Astrocyte (in vitro differentiated cells and primary cell): Measurements from ENCODE around the gene PTPRM. TPM values are rescaled to one million over a fixed set of nuclear protein-coding genes. Genes with fewer than 3 reads are reported as not detected.

ENCODE experiments used
- DNase-seq: peaks from one replicate; pipeline ENCODE4 v3.0.0-alpha.2; 2010; ENCODE audit warnings: low read depth
- FAIRE-seq: peaks from 2 replicates; lab custom pipeline; 2011; peaks lifted over from hg19 to GRCh38; lab: Jason Lieb, UNC
- H2AFZ ChIP-seq: 2 replicates; pipeline ENCODE4 v1.6.0; 2012; ENCODE audit warnings: low read depth, low read length, inconsistent platforms
- H3K27ac ChIP-seq: 2 replicates; pipeline ENCODE4 v1.5.1; 2011; ENCODE audit warnings: low read depth, low read length, inconsistent platforms
- H3K27me3 ChIP-seq: 2 replicates; pipeline ENCODE4 v1.6.0; 2011; ENCODE audit warnings: low read length, inconsistent platforms; ENCODE audit not compliant: insufficient read depth
- H3K36me3 ChIP-seq: 2 replicates; pipeline ENCODE4 v1.5.1; 2011; ENCODE audit warnings: low read length, inconsistent platforms; ENCODE audit not compliant: insufficient read depth
- H3K4me1 ChIP-seq: 2 replicates; pipeline ENCODE4 v1.5.1; 2011; ENCODE audit warnings: low read length, inconsistent platforms; ENCODE audit not compliant: insufficient read depth
- H3K4me2 ChIP-seq: 2 replicates; pipeline ENCODE4 v1.6.0; 2012; ENCODE audit warnings: low read length, inconsistent platforms
- H3K4me3 ChIP-seq: 2 replicates; pipeline ENCODE4 v1.5.1; 2011; ENCODE audit warnings: low read depth, mild to moderate bottlenecking, low read length, inconsistent platforms; ENCODE audit not compliant: insufficient read depth
- H3K79me2 ChIP-seq: 2 replicates; pipeline ENCODE4 v1.6.0; 2012; ENCODE audit warnings: mild to moderate bottlenecking, low read length, inconsistent platforms; ENCODE audit not compliant: insufficient read depth
- H3K9ac ChIP-seq: 2 replicates; pipeline ENCODE4 v1.6.0; 2012; ENCODE audit warnings: mild to moderate bottlenecking, low read length, inconsistent platforms
- H3K9me3 ChIP-seq: 2 replicates; pipeline ENCODE4 v1.5.1; 2012; ENCODE audit warnings: low read depth, mild to moderate bottlenecking, low read length, inconsistent platforms; ENCODE audit not compliant: insufficient read depth
- H4K20me1 ChIP-seq: 2 replicates; pipeline ENCODE4 v1.6.0; 2012; ENCODE audit warnings: low read length, inconsistent platforms; ENCODE audit not compliant: insufficient read depth
- H3K27ac Mint-ChIP-seq: one replicate; pipeline ENCODE4 v1.8.0; 2021; ENCODE audit warnings: mild to moderate bottlenecking, mixed read lengths; ENCODE audit not compliant: unreplicated experiment
- H3K27me3 Mint-ChIP-seq: one replicate; pipeline ENCODE4 v1.8.0; 2021; ENCODE audit warnings: low read depth, mixed read lengths; ENCODE audit not compliant: unreplicated experiment
- H3K36me3 Mint-ChIP-seq: one replicate; pipeline ENCODE4 v1.8.0; 2021; ENCODE audit warnings: low read depth, mixed read lengths; ENCODE audit not compliant: unreplicated experiment
- H3K4me1 Mint-ChIP-seq: one replicate; pipeline ENCODE4 v1.8.0; 2021; ENCODE audit warnings: low read depth, mixed read lengths; ENCODE audit not compliant: unreplicated experiment
- H3K4me3 Mint-ChIP-seq: one replicate; pipeline ENCODE4 v1.8.0; 2021; ENCODE audit warnings: mild to moderate bottlenecking, moderate library complexity, mixed read lengths; ENCODE audit not compliant: unreplicated experiment
- H3K9me3 Mint-ChIP-seq: one replicate; pipeline ENCODE4 v1.8.0; 2021; ENCODE audit warnings: mild to moderate bottlenecking, mixed read lengths; ENCODE audit not compliant: unreplicated experiment
- EZH2 ChIP-seq: IDR thresholded peaks from 2 replicates; pipeline ENCODE4 v1.6.1; 2012; ENCODE audit warnings: mild to moderate bottlenecking, low read length, inconsistent platforms; ENCODE audit not compliant: insufficient read depth
- total RNA-seq: library from RNA; stranded (reverse); gene quantifications from 2 replicates; pipeline ENCODE4 v1.2.1, GENCODE V29; 2021
- TF ChIP-seq, protein P1 (sequence below): IDR thresholded peaks from 2 replicates; pipeline ENCODE4 v1.5.1; 2011; ENCODE audit warnings: low read depth, mild to moderate bottlenecking, inconsistent platforms, low read length, moderate library complexity; ENCODE audit not compliant: insufficient read depth

PTPRM gene
- total RNA-seq, 1 donor from 2014 or later: 59.6 TPM

DNA sequence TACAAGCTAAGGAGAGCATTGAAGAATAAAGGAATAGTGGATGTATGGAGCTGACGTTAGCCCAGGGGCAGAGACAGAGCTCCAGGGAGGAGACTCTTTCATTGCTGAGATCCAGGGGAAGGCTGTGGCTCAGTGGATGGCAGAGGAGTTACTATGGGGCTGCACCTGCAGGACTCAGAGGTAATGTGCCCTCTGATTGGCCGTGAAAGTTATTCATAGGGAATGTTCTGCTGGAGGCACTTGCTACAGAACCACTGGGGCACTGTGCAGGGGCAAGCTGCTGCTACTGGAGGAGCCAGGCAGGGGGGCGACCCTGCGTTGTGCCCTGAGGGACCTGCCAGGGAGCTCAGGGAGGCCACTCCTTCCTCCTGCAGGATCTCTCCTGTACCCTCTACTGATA lies 199.2 kb downstream of the PTPRM start:
- Mint-ChIP-seq H3K36me3 (no peaks in the 10 kb centered on the region), H3K27me3 (no peaks in the 10 kb centered on the region), H3K4me3 (no peak overlapping the region), H3K27ac (no peak overlapping the region), H3K9me3 (no peaks in the 10 kb centered on the region), H3K4me1 (peaks cover 12% of the 10 kb centered on the region)
- H3K4me3 ChIP-seq: no peak overlapping the region
- H3K9me3 ChIP-seq: no peaks in the 10 kb centered on the region
- DNase-seq: no peak
- H3K4me2 ChIP-seq: no peak overlapping the region
- H3K27ac ChIP-seq: no peak overlapping the region
- no peak overlapping the region for H2AFZ ChIP-seq
- no peak for FAIRE-seq
- TF ChIP-seq, protein P1, sequence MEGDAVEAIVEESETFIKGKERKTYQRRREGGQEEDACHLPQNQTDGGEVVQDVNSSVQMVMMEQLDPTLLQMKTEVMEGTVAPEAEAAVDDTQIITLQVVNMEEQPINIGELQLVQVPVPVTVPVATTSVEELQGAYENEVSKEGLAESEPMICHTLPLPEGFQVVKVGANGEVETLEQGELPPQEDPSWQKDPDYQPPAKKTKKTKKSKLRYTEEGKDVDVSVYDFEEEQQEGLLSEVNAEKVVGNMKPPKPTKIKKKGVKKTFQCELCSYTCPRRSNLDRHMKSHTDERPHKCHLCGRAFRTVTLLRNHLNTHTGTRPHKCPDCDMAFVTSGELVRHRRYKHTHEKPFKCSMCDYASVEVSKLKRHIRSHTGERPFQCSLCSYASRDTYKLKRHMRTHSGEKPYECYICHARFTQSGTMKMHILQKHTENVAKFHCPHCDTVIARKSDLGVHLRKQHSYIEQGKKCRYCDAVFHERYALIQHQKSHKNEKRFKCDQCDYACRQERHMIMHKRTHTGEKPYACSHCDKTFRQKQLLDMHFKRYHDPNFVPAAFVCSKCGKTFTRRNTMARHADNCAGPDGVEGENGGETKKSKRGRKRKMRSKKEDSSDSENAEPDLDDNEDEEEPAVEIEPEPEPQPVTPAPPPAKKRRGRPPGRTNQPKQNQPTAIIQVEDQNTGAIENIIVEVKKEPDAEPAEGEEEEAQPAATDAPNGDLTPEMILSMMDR: no peak
- no peak for TF ChIP-seq EZH2
- H3K36me3 ChIP-seq: no peaks in the 10 kb centered on the region
- peaks cover 3% of the 10 kb centered on the region for H3K79me2 ChIP-seq
- no peaks in the 10 kb centered on the region for H3K27me3 ChIP-seq
- peaks cover 12% of the 10 kb centered on the region for H4K20me1 ChIP-seq
- H3K4me1 ChIP-seq: peaks cover 8% of the 10 kb centered on the region
- no peak overlapping the region for H3K9ac ChIP-seq

DNA sequence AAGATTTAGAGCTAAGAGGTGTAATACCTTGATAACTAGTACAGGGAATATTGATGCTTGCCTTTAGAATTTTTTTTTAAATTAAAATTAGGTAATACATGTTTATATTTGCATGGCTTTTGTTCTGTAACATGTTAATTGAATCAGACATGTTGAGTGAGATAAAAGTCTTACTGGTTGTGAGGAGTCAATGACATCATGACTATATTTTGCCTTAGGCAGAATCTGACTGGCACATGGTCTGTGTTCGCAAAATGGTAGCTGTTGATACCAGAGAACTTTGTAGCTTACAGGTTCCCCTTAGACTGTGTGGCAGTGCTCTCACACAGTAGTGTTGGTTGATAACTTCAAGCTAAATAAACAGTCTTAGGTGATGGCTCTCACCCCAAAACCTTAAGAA lies 199.7 kb downstream of the PTPRM start:
- Histone ChIP-seq H3K79me2 (peaks cover 3% of the 10 kb centered on the region), H3K27ac (no peak overlapping the region), H3K36me3 (no peaks in the 10 kb centered on the region), H2AFZ (no peak overlapping the region), H3K9ac (no peak overlapping the region), H3K4me3 (no peak overlapping the region), H3K4me1 (peaks cover 5% of the 10 kb centered on the region), H4K20me1 (peaks cover 14% of the 10 kb centered on the region), H3K4me2 (no peak overlapping the region), H3K27me3 (no peaks in the 10 kb centered on the region), H3K9me3 (no peaks in the 10 kb centered on the region)
- Mint-ChIP-seq H3K36me3 (no peaks in the 10 kb centered on the region), H3K4me3 (no peak overlapping the region), H3K4me1 (peaks cover 8% of the 10 kb centered on the region), H3K27ac (no peak overlapping the region), H3K9me3 (no peaks in the 10 kb centered on the region), H3K27me3 (no peaks in the 10 kb centered on the region)
- FAIRE-seq: no peak
- TF ChIP-seq EZH2: no peak
- TF ChIP-seq, protein P1: no peak
- DNase-seq: no peak

DNA sequence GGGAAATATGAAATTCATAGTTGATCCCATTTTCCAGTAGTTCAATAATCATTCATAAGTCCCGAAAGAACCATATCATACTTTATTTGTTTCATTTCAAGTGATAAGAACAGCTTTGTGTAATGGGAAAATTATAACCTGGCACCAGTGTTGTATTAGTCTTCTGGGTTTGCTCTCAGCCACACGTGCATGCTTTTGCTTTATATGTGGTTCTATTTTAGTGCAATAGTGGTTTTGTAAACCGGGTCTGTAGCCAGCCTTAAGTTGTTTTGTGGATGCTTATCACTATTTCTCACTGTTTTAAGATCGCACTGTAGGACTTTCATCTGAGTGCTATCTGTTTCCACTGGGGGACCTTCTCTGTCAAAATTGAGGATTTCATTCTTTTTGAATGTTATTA lies 203.8 kb downstream of the PTPRM start:
- H3K4me2 ChIP-seq: no peak overlapping the region
- no peaks in the 10 kb centered on the region for H3K36me3 ChIP-seq
- H3K9ac ChIP-seq: no peak overlapping the region
- H3K9me3 ChIP-seq: no peaks in the 10 kb centered on the region
- H4K20me1 ChIP-seq: peaks cover 11% of the 10 kb centered on the region
- FAIRE-seq (peak; percentile 65), DNase-seq (no peak)
- no peaks in the 10 kb centered on the region for H3K4me1 ChIP-seq
- H2AFZ ChIP-seq: no peak overlapping the region
- no peaks in the 10 kb centered on the region for H3K27me3 ChIP-seq
- Mint-ChIP-seq H3K36me3 (no peaks in the 10 kb centered on the region), H3K27ac (no peak overlapping the region), H3K4me3 (no peak overlapping the region), H3K27me3 (no peaks in the 10 kb centered on the region), H3K4me1 (peaks cover 6% of the 10 kb centered on the region), H3K9me3 (no peaks in the 10 kb centered on the region)
- H3K4me3 ChIP-seq: no peak overlapping the region
- TF ChIP-seq EZH2: no peak
- TF ChIP-seq, protein P1: no peak
- no peak overlapping the region for H3K27ac ChIP-seq
- no peaks in the 10 kb centered on the region for H3K79me2 ChIP-seq
